H4 (cell line): Measurements from ENCODE around the gene RAD51C. TPM values are rescaled to one million over a fixed set of nuclear protein-coding genes. Genes with fewer than 3 reads are reported as not detected.
"Not testable (repeated sequence)": the region's sequence is repeated elsewhere in the genome, so short reads cannot be mapped to it uniquely, and the experiment has no call there.

Experiments used
- DNase-seq: peaks from one replicate; pipeline ENCODE4 v3.0.0-alpha.2; 2015; ENCODE audit warnings: low spot score
- total RNA-seq: library from RNA; depleted of rRNA; stranded (reverse); fragments of >200 nt; shearing (Covaris generic); gene quantifications from 2 replicates; pipeline ENCODE4 v1.2.3, GENCODE V29; 2014

Gene RAD51C
- total RNA-seq, 1 experiment from 2014 or later, result 82.7 TPM

DNA sequence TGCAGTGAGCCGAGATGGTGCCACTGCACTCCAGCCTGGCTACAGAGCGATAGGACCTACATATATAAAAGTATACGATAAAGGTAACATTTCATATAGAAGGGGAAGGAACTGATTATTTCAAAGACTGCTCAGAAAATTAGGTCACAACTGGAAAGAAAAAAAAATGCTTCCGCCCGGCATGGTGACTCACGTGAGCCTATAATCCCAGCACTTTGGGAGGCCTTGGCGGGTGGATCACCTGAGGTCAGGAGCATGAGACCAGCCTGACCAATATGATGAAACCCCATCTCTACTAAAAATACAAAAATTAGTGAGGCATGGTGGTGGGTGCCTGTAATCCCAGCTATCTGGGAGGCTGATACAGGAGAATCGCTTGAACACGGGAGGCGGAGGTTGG is 8.4 kb upstream of the RAD51C start:
- DNase-seq, result no peak

DNA sequence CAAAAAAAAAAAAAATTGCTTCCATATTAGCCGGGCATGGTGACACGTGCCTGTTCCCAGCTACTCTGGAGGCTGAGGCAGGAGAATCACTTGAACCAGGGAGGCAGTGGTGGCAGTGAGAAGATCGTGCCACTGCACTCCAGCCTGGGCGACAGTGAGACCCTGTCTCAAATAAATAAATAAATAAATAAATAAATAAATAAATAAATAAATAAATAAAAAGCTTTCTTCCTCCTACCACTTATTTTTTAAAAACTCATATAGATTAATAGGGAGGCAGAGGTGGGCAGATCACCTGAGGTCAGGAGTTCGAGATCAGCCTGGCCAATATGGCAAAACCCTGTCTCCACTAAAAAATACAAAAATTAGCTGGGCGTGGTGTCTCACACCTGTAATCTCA is 7.9 kb upstream of the RAD51C start:
- not testable (repeated sequence) for DNase-seq

- DNase-seq, result no peak
These were observed 5.4 kb upstream of the RAD51C start for GRCh38 chr17:58686980-58687379.

DNA sequence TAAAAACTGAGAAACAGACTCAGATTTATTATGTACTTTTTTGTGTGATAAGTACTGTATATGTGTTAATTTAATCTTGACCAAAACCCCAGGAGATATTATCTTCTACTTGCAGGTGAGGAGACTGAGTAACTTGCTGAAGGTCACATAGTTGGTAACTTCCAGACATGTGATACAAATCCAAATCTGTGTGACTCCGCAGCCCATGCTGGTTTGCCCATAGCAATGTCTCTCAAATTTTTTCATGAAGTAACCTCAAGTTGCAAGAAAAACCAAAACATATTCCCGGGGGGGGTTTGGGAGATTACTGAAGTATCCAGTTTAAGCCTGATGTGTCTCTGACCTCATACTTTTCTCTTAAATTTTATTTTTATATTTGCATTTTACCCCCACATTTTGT is 3.9 kb upstream of the RAD51C start:
- DNase-seq, result no peak

GRCh38 chr17:58690033-58690432 is 2.4 kb upstream of the RAD51C start:
- DNase-seq, result not testable (repeated sequence)

DNA sequence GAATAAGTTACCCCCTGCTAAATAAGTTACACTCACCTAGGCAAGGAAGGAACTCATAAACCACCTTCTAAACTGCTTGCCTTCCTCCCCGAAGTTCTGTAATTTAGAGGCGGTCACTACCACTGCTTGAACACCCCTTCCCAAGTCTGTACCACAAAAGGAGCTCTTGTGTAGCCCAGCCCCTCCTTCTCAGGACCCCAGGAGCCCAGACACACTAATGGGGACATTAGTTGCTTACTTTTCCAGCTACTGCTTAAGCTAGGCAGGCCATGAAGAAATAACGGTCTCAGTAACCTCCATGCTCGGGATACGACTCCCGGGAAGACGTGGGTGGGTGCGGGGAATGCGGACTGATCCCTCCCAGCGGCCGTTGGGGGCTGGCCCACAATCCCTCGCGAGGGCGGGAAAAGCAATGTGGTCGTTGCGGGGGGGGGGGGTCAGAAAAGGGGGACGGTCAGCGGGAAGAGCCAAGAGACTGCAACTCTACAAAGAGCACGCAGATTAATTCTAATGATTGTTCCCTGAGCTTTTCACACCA is 632 bp upstream of the RAD51C start, which contains the start of gene TEX14:
TSS of gene TEX14 (minus strand) at position 345 of the 538 bp plus-strand sequence. CDS start 40,044 bp downstream, outside the sequence.
- no peak for DNase-seq

GRCh38 chr17:58693208-58693607 is 806 bp downstream of the RAD51C start:
- no peak for DNase-seq

- DNase-seq, result no peak
These were observed 1.3 kb downstream of the RAD51C start for GRCh38 chr17:58693751-58694150.

DNA sequence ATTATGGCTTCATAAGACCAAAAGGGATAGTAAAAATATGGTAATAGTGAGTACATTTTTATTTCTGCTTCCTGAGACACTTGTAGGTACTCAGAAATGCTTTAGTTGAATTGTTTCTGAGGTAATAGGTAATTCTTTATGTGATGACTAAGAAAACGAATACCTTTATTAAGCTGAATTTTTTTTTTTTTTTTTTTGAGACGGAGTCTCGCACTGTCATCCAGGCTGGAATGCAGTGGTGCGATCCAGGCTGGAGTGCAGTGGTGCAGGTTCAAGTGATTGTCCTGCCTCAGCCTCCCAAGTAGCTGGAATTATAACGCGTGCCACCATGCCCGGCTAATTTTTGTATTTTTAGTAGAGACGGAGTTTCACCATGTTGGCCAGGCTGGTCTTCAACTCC is 1.9 kb downstream of the RAD51C start:
- DNase-seq, result no peak

DNA sequence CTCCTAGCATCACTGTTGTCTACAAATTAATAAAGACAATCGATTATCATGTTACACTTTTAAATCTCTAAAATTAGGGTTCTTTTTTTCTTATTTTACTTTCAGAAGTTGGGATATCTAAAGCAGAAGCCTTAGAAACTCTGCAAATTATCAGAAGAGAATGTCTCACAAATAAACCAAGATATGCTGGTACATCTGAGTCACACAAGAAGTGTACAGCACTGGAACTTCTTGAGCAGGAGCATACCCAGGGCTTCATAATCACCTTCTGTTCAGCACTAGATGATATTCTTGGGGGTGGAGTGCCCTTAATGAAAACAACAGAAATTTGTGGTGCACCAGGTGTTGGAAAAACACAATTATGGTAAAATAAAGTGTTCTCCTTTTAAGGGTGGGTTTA is 2.4 kb downstream of the RAD51C start:
- no peak for DNase-seq

- no peak for DNase-seq
These were observed 7.4 kb downstream of the RAD51C start for GRCh38 chr17:58699771-58700170.

DNA sequence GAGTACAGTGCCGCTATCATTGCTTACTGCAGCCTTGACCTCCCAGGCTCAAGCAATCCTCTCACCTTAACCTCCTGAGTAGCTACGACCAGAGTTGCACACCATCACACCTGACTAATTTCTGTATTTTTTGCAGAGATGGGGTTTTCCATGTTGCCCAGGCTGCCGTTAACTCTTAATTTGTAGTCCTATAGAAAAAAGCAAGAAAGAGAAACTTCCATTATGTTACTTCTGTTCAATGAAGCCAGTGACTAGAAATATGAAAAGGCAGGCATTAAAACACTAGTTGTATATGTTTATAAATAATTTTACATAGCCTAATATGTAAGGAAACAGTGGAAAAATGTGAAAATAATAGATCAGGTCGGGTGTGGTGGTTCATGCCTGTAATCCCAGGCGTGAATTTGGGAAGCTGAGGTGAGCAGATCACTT is 9.7 kb downstream of the RAD51C start:
- DNase-seq, result no peak

DNA sequence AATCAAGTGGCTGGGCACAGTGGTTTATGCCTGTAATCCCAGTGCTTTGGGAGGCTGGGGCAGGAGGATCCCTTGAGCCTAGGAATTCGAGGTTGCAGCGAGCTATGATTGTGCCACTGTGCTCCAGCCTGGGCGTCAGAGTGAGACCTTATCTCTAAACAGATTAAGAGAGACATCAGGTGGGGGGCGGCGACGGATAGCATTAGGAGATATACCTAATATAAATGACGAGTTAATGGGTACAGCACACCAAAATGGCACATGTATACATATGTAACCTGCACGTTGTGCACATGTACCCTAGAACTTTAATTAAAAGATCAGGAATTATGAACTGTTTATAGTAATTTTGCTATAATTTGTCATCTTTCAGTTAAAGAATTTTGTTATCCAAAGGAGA is 10.3 kb downstream of the RAD51C start:
- no peak for DNase-seq

DNA sequence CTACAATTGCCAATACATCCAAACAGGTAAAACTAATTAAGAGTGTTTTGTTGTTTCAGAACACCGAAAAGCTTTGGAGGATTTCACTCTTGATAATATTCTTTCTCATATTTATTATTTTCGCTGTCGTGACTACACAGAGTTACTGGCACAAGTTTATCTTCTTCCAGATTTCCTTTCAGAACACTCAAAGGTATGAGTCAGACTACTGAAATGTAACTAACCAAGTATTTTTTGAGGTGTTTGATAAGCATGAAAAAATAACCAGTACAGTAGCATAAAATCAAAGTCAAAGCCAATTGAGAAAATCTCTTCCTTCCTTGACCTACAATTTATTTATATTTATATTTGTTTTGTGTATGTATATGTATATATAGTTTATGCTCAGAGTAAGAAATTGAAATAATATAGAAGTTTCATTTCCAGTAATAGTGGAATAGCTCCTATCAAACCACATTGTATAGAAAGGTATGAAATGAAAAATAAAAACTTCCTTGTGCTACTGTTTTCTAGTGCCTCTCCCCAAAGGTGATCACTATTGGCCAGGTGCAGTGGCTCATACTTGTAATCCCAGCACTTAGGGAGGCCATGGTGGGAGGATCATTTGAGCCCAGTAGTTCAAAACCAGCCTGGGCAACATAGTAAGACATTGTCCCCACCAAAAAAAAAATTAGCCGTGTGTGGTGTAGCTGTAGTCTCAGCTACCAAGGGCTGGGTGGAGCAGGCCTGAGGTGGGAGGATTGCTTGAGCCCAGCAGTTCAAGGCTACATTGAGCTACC is 10.9 kb downstream of the RAD51C start:
- DNase-seq, result peak; percentile 38

- no peak for DNase-seq
These were observed 11.5 kb downstream of the RAD51C start for GRCh38 chr17:58703916-58704286.

GRCh38 chr17:58706351-58707140 is 14.1 kb downstream of the RAD51C start:
- DNase-seq, result no peak

- DNase-seq, result peak; percentile 38
These were observed 18.6 kb downstream of the RAD51C start for GRCh38 chr17:58710948-58711552.

DNA sequence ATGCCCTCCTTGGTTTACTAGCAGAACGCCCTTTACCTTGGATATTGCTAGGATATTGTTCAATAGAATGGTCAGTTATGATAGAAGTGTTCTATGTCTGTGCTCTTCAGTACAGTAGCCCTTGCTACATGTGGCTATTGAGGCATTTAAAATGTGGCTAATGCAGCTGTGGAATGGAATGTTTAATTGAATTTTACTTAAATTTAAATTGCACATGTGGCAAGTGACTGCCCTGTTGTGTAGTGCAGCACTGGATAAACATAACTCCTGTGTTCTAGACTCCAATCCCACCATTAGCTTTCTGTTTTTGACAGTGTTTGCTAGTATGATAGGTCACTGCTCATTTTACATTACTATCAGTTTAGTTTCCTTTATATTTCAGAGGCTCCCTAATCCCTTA is 29.9 kb downstream of the RAD51C start:
- no peak for DNase-seq

DNA sequence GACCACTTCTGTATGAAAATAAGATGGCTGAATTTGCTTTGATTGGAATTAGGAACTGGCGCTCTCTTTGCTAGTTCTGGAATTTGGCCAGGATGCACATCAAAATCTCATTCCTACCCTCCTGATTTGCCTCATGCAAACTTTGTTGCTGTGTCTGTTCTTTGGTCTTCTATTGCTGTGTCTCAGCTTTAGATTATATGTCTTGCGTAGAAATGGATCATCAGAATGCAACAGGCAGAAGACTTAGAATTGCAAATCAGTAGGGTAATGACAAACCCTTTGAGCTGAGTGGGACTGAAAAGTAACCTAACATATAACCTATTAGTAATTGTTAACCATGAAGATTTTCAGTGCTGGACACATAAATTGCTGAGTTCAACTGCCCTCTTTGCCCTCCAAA is 30.3 kb downstream of the RAD51C start:
- no peak for DNase-seq

- no peak for DNase-seq
These were observed 36.4 kb downstream of the RAD51C start for GRCh38 chr17:58728798-58729197.

GRCh38 chr17:58730937-58731336 is 38.5 kb downstream of the RAD51C start:
- no peak for DNase-seq

GRCh38 chr17:58734040-58734439 is 41.6 kb downstream of the RAD51C start:
- no peak for DNase-seq
